Putamen (tissue), 1 donor: Measurements from ENCODE around the gene HMX1.

Source experiments
- DNase-seq: peaks from one replicate; pipeline ENCODE4 v3.0.0-alpha.2; 2016; ENCODE audit warnings: low spot score

HMX1 gene

GRCh38 chr4:8910100-8910821, 38.6 kb upstream of the HMX1 start:
- DNase-seq, result no peak

DNA sequence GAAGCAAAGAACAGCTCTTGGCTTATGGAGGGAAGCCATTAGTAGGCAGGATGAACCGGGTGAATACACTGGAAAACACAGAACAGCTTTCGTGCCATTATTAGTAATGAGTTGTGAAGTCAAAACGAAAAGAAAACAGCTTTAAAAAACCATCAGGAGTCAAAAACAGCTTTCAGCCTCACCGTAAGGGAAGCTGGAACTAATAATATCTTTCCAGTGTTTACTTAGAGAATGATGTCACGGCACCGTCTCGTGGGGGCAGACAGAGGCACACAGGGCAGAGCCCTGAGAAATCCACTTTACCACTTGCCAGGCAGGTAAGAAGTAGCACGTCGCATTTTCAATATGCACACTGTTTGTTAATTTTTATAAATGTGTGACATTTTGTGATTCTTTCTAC, 37.9 kb upstream of the HMX1 start:
- no peak for DNase-seq

- DNase-seq, result no peak
Observed at GRCh38 chr4:8908206-8908893, 36.7 kb upstream of the HMX1 start.

DNA sequence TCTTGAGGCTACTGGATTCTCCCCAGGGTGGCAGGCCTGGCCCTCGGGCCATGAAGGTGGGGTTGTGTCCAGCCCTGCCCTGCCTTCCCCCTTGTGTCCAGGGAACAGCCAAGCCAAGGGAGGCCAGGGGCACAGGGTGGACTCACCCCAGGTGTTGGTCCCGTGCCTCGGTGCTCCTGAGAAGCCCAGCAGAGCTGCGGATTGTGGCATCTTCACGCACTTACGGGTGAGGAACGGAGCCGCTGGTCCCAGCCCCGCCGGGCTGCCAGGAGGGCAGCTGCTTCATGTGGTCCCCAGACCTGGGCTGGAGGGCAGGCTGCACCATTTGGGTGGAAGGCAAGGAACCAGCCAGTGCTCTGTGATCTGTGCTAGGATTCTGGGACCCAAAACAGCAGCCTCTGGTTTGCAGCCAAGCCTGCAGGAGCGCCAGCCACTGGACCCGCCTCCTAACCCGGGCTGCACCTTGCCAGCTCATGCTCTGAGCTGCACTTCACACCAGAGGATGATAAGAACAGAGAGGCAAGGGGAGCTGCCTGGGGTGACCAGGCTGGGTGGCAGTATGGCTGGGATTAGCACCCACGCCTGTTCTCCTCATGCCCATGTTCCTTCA, 36.1 kb upstream of the HMX1 start:
- no peak for DNase-seq

DNA sequence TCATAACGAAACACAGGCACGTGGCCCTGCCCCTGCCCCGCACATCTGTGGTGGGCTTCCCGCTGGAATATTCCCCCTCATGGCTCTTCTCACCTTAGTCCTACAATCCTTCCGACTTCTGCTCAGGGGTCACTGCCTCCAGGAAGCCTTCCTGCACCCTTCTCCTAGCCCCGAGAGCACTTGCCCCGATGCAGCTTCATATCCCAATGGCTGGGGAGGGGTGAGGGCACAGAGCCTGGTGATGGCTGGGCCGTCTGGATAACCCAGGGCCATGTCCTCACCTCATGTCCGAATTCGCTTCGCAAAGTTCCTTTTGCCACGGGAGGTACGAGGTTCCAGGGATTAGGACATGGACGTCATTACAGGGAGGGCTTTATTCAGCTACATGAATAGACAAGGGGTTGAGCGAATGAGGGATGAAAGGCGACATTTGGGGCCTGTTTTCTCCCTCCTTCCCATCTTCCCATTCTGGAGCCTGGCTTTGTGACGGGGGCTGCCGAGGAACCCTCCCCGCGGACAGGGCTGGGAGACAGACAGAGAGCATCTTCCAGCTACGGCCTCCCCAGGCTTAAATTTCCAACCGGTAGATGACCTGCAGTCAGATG, 35.5 kb upstream of the HMX1 start:
- DNase-seq, result no peak

DNA sequence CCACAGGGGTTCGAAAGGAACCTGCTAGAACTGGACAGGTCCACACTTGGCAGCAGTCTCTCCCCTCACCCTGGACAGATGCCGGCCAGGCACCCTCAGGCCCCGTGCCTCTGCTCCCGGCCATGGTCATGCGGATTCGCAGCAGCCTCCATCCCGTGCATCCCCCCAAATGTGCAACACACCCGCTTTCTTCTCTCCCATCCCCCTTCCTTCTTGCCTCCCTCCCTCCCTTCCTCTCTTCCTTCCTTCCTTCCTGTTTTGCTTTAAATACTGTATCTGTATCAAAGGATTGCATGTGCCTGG, 35.0 kb upstream of the HMX1 start:
- no peak for DNase-seq

DNA sequence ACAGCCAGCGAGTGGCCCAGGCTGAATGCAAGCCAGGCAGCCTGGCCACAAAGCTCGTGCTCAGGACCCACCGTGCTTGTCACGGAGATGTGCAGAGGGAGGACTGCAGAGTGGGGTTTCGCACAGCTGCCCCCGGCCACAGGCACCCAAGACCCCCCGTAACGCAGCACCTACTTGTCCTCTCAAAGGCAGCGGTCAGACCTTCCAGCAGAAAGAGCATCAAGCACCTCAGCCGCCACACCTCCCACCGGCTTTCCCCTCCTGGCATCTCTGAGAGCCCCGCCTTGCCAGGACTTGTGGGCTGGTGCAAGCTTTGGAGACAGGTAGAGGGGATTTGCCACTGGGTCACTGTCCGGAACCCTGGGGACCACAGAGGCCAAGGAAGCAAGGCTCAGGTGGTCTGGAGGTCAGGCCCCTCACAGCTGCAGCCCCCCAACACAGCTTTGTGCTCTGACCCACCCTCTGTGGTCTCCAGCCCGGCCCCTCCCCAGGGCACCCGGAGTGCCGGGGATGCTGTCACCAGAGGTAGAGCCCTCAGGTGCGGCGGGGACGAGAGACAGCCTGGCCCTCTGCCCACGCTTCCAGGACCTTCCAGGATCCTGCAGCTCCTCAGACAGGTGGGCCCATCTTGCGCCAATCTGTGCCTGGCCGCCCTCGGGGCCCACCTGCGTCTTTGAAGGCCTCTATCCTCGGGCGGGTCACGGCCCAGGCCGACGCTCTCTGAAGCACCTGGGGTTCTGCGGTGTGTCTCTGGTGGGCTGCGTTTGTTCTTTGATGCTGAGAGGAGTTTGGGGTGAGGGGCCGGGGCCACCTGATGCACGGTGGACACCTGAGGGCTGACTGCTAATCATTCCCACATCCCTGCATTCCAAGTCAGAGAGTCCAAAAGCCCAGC, 34.4 kb upstream of the HMX1 start:
- DNase-seq, result no peak

GRCh38 chr4:8905226-8905772, 33.7 kb upstream of the HMX1 start:
- no peak for DNase-seq

- no peak for DNase-seq
Observed at GRCh38 chr4:8904666-8905065, 33.0 kb upstream of the HMX1 start.

DNA sequence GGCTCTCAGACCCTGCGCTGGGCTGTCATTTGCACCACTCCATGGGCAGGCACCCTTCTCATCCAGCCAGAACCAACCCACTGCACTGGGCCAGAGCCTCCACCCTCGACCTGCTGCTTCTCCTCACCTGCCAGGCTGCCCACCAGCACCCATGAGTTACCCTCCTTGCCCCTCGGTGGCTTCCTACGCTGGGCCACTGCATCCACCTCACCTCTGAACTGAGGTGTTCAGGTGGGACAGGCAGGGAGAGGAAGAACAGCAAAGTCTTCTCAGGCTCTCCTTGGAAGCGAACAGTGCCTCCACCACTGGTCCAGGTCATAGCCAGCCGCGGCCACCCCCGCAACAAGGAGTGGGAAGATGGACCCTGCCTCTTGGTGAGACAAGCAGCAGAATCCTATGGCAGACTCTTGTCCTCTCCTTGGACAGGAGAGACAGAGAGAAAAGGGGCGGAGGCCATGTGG, 32.4 kb upstream of the HMX1 start:
- DNase-seq, result no peak

- DNase-seq, result no peak
Observed at GRCh38 chr4:8901335-8901734, 29.7 kb upstream of the HMX1 start.

DNA sequence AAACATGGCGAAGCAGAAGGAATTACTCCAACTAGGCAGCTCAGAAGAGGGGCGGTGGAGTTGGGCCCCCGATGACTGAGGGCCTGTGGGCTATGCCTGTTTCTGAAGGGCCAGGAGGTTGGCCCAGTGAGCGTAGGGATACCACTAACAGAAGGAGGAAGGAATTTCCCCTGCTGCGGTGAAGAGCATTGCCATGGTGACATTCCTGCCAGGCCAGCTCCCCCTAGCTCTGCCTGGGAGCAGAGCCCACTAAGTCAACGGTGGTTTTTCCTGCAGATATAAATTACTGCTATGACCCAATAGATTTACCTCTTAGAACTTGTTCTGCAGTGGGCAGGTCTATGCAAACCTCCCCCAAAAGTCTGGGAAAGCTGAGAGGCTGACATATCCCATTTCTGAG, 28.9 kb upstream of the HMX1 start:
- no peak for DNase-seq

- no peak for DNase-seq
Observed at GRCh38 chr4:8898419-8898818, 26.8 kb upstream of the HMX1 start.

DNA sequence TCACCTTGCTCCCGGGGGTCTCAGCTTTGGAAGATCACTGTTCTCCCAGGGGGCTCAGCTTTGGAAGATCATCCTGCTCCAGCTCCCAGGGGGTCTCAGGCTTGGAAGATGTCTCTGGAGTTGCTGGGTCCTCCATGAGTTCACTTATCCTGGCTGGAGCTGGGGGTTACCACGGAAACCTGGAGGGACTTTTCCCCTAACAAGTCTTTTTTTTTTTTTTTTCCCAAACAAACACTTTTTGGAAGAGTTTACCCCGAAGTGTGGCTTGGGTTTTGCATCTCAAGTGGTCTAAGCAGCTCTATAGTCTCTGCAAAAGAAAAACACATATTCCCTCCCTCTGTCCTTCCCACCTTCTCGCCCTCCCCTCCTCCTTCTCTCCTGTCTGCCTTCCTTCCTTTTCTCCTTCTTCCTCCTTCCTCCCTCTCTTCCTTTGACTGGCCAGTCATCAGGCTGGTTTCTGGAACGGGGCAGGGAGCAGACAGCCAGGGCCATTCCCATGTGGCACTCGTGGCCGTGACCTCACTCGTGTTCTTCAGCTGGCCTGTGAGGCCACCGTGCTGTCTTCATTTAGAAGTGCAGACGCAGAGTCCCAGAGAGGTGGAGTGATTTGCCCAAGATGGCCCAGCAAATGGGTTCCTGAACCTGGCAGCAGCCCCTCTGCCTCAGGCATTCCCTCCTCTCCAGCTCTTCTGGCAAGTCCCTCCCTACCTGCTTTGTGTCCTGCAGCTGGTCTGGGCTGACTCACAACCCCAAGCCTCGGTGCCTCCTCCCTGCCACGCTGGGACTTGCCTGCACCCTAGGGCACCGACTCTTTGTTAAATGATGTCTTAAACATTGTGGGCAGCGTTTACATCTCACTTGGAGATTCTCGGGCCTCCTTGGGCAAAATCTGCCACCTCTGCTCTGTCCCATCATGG, 25.9 kb upstream of the HMX1 start:
- DNase-seq, result no peak

GRCh38 chr4:8896506-8896905, 24.9 kb upstream of the HMX1 start:
- DNase-seq, result no peak

GRCh38 chr4:8896071-8896470, 24.4 kb upstream of the HMX1 start:
- no peak for DNase-seq

- no peak for DNase-seq
Observed at GRCh38 chr4:8895295-8895694, 23.7 kb upstream of the HMX1 start.

GRCh38 chr4:8894424-8894816, 22.8 kb upstream of the HMX1 start:
- no peak for DNase-seq

- no peak for DNase-seq
Observed at GRCh38 chr4:8893624-8894423, 22.2 kb upstream of the HMX1 start.

GRCh38 chr4:8893227-8893623, 21.6 kb upstream of the HMX1 start:
- DNase-seq, result no peak
